CD4-positive, CD25-positive, alpha-beta regulatory T cell (primary cell): Measurements from ENCODE around the gene FKBP1B. TPM values are rescaled to one million over a fixed set of nuclear protein-coding genes. Genes with fewer than 3 reads are reported as not detected.

Source experiments
- ATAC-seq, 2 donors: fragments of 150-1000 bp; cut with Tn5 transposase; one replicate each; pipeline ENCODE4 v1.10.0; 2021; ENCODE audit warnings: low read depth in 2 of 2, moderate number of reproducible peaks in 2 of 2, moderate library complexity in 1 of 2
- DNase-seq, 3 donors: peaks; one replicate each; pipeline versions ENCODE4 v3.0.0 to v3.0.0-alpha.2; 2012 to 2022; ENCODE audit warnings: mixed read lengths in 1 of 3
- H3K27ac ChIP-seq: one replicate; pipeline ENCODE4 v1.7.0; 2013; ENCODE audit warnings: mild to moderate bottlenecking, low read length; ENCODE audit not compliant: insufficient read depth, poor library complexity, severe bottlenecking
- H3K27me3 ChIP-seq: one replicate; pipeline ENCODE4 v1.7.0; 2013; ENCODE audit warnings: low read length; ENCODE audit not compliant: control insufficient read depth, insufficient read depth
- H3K36me3 ChIP-seq: one replicate; pipeline ENCODE4 v1.7.0; 2013; ENCODE audit warnings: mild to moderate bottlenecking, low read length, moderate library complexity; ENCODE audit not compliant: control insufficient read depth, insufficient read depth
- H3K4me1 ChIP-seq: 2 replicates; pipeline ENCODE4 v1.7.0; 2013; ENCODE audit warnings: mild to moderate bottlenecking, low read length; ENCODE audit not compliant: insufficient read depth, control insufficient read depth, poor library complexity, severe bottlenecking
- H3K4me3 ChIP-seq: one replicate; pipeline ENCODE4 v1.7.0; 2013; ENCODE audit warnings: low read depth, mild to moderate bottlenecking, low read length, moderate library complexity
- H3K9me3 ChIP-seq, 2 experiments: 1 replicate in 1 of 2; 2 replicates in 1 of 2; pipeline ENCODE4 v1.7.0; 2013; ENCODE audit warnings: low read length in 2 of 2, mild to moderate bottlenecking in 1 of 2, moderate library complexity in 1 of 2; ENCODE audit not compliant: control insufficient read depth in 2 of 2
- H3K27ac Mint-ChIP-seq, 3 donors: one replicate each; pipeline ENCODE4 v1.8.0; 2020 to 2022; ENCODE audit warnings: mild to moderate bottlenecking in 3 of 3, mixed read lengths in 3 of 3, moderate library complexity in 2 of 3
- H3K27me3 Mint-ChIP-seq: one replicate; pipeline ENCODE4 v1.8.0; 2022; ENCODE audit warnings: mild to moderate bottlenecking, mixed read lengths
- H3K36me3 Mint-ChIP-seq: one replicate; pipeline ENCODE4 v1.8.0; 2020; ENCODE audit warnings: mixed read lengths
- H3K4me1 Mint-ChIP-seq, 4 donors: one replicate each; pipeline ENCODE4 v1.8.0; 2020 to 2022; ENCODE audit warnings: mixed read lengths in 4 of 4, mild to moderate bottlenecking in 1 of 4
- H3K4me3 Mint-ChIP-seq, 4 donors: one replicate each; pipeline ENCODE4 v1.8.0; 2020 to 2022; ENCODE audit warnings: mild to moderate bottlenecking in 4 of 4, mixed read lengths in 4 of 4, moderate library complexity in 3 of 4
- H3K9me3 Mint-ChIP-seq, 7 donors: one replicate each; pipeline ENCODE4 v1.8.0; 2020 to 2022; ENCODE audit warnings: mixed read lengths in 7 of 7, mild to moderate bottlenecking in 3 of 7, moderate library complexity in 2 of 7
- polyA plus RNA-seq, 4 donors: library from polyadenylated mRNA; unstranded; fragments of 300-500 nt; fragmentation: Illumina TruSeq; gene quantifications; one replicate each; pipeline ENCODE4 v1.2.3, GENCODE V29; 2021
- total RNA-seq: library from RNA; stranded (reverse); gene quantifications from one replicate; pipeline ENCODE4 v1.2.3, GENCODE V29; 2022

FKBP1B gene
- total and polyA plus RNA-seq, 5 donors from 2014 or later = 1.1 to 3.0 (median 1.2) TPM

GRCh38 chr2:24055750-24056149, 6.2 kb downstream of the FKBP1B start:
- Mint-ChIP-seq H3K9me3 (peaks cover 0 to 2% (median 0%) of the 10 kb centered on the region in 7 donors), H3K4me3 (no peak overlapping the region), H3K27ac (no peak overlapping the region), H3K36me3 (no peaks in the 10 kb centered on the region), H3K4me1 (no peaks in the 10 kb centered on the region), H3K27me3 (peaks cover 10% of the 10 kb centered on the region)
- DNase-seq = no peak
- Histone ChIP-seq H3K36me3 (no peaks in the 10 kb centered on the region), H3K27me3 (peaks cover 13% of the 10 kb centered on the region), H3K27ac (no peak overlapping the region), H3K4me1 (no peaks in the 10 kb centered on the region), H3K9me3 (no peaks in the 10 kb centered on the region), H3K4me3 (no peak overlapping the region)
- no peak for ATAC-seq

DNA sequence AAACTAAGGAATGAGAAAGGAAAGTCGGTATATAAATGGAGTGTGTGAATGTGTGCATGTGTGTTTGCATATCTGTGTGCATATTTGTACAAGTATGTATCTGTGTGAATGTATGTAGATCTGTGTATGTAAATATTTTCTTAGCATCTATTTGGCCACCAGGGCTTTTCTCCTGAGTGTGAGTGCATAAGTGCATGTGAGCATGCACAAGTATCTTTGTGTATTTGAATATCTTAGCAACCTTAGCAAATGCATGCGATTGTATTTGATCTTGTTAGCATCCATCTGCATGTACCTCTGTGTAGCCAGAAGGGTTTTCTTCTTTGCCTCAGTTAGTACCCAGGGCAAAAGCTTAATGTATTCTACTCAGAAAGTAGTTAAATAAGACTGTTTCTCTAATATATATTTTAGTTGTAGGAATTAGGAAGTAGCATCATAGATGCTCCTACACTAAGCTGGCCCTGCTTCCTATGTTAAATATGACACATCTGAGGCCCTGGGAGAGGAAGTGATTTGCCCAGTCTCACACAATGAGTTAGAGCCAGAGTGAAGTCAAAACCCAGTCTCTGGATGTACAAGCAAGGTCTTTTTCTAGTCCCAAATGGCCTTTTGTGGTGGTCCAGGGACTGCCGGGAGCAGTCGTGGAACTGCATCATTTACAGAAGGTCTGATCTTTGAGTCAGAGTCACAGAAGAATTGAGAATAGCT, 9.2 kb downstream of the FKBP1B start:
- Mint-ChIP-seq H3K9me3 (peaks cover 0 to 2% (median 0%) of the 10 kb centered on the region in 7 donors), H3K4me3 (no peak overlapping the region), H3K27ac (no peak overlapping the region), H3K27me3 (peaks cover 5% of the 10 kb centered on the region), H3K4me1 (no peaks in the 10 kb centered on the region), H3K36me3 (no peaks in the 10 kb centered on the region)
- Histone ChIP-seq H3K9me3 (no peaks in the 10 kb centered on the region), H3K27me3 (no peaks in the 10 kb centered on the region), H3K4me1 (no peaks in the 10 kb centered on the region), H3K36me3 (no peaks in the 10 kb centered on the region), H3K4me3 (no peak overlapping the region), H3K27ac (no peak overlapping the region)
- ATAC-seq = no peak
- no peak for DNase-seq

- H3K4me3 Mint-ChIP-seq = no peak overlapping the region
- H3K36me3 Mint-ChIP-seq = peaks cover 5% of the 10 kb centered on the region
Measured at GRCh38 chr2:24065341-24065740, 15.8 kb downstream of the FKBP1B start.

DNA sequence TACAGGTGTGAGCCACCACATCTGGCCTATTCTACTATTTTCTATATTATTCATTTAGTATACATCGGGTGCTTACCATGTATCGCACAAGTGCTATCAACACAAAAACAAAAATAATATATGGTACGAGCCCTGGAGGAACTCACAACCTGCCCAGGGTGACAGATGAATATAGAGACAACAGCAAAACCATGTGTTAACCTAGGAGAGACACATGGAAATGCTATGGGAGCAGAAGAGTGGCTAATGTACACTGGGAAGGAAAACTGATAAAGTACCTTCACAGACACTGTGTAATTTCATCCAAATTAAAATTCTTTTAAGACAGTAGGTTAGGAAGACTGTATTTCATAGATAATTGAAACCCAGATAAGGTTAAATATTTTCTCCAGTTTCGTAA, 22.7 kb downstream of the FKBP1B start:
- Mint-ChIP-seq H3K4me3 (peak overlapping the region in 1 of 4 donors; percentile 7), H3K4me1 (peaks cover 5 to 34% (median 23%) of the 10 kb centered on the region in 4 donors), H3K27ac (peak overlapping the region in 1 of 3 donors; percentile 28), H3K27me3 (no peaks in the 10 kb centered on the region), H3K9me3 (peaks cover 0 to 2% (median 0%) of the 10 kb centered on the region in 7 donors), H3K36me3 (peaks cover 22% of the 10 kb centered on the region)
- DNase-seq = no peak
- H3K4me1 ChIP-seq = peaks cover 12% of the 10 kb centered on the region
- H3K27ac ChIP-seq = no peak overlapping the region
- ATAC-seq = no peak
- H3K27me3 ChIP-seq = no peaks in the 10 kb centered on the region
- H3K9me3 ChIP-seq = no peaks in the 10 kb centered on the region
- peaks cover 47% of the 10 kb centered on the region for H3K36me3 ChIP-seq
- no peak overlapping the region for H3K4me3 ChIP-seq

More at GRCh38 chr2:24065341-24065740, 15.8 kb downstream of the FKBP1B start:
- H3K9me3 ChIP-seq = no peaks in the 10 kb centered on the region
- Mint-ChIP-seq H3K27me3 (no peaks in the 10 kb centered on the region), H3K27ac (no peak overlapping the region), H3K9me3 (no peaks in the 10 kb centered on the region), H3K4me1 (no peaks in the 10 kb centered on the region)
- H3K4me1 ChIP-seq = no peaks in the 10 kb centered on the region
- no peak overlapping the region for H3K4me3 ChIP-seq
- no peak overlapping the region for H3K27ac ChIP-seq
- no peaks in the 10 kb centered on the region for H3K27me3 ChIP-seq
- ATAC-seq = no peak
- no peak for DNase-seq
- H3K36me3 ChIP-seq = peaks cover 33% of the 10 kb centered on the region

DNA sequence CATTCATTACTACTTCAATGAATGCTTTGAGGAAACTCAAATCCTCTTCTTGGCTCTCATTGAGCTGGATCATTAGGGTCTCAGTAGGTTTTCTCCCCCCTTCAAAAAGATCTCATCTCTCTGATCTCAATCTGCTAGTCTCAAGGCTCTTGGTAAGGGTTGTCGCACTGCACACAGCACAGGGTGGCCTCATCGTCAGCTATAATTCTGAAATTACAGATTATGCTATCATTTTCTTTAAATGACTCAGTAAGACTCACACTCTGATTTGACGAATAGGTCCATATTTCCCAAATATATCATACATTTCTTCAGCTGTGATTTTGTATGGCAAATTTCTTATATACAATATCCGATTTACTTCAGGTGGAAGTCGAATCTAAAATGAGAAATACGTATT, 24.3 kb downstream of the FKBP1B start:
- Mint-ChIP-seq H3K36me3 (peaks cover 20% of the 10 kb centered on the region), H3K9me3 (peaks cover 0 to 2% (median 0%) of the 10 kb centered on the region in 7 donors), H3K27ac (no peak overlapping the region), H3K4me3 (peak overlapping the region in 3 of 4 donors; percentile 10 to 91 (median 49)), H3K4me1 (peaks cover 5 to 42% (median 25%) of the 10 kb centered on the region in 4 donors), H3K27me3 (no peaks in the 10 kb centered on the region)
- no peaks in the 10 kb centered on the region for H3K9me3 ChIP-seq
- peaks cover 39% of the 10 kb centered on the region for H3K36me3 ChIP-seq
- ATAC-seq (no peak), DNase-seq (no peak)
- H3K27me3 ChIP-seq = no peaks in the 10 kb centered on the region
- H3K4me3 ChIP-seq = no peak overlapping the region
- H3K4me1 ChIP-seq = peaks cover 17% of the 10 kb centered on the region
- peak overlapping the region; percentile 8 for H3K27ac ChIP-seq

GRCh38 chr2:24075259-24075658, 25.7 kb downstream of the FKBP1B start:
- Histone ChIP-seq H3K36me3 (peaks cover 25% of the 10 kb centered on the region), H3K27me3 (no peaks in the 10 kb centered on the region), H3K4me3 (peak overlapping the region; percentile 90), H3K9me3 (no peaks in the 10 kb centered on the region), H3K27ac (peak overlapping the region; percentile 88), H3K4me1 (peaks cover 17% of the 10 kb centered on the region)
- H3K4me1 Mint-ChIP-seq = peaks cover 5 to 42% (median 25%) of the 10 kb centered on the region in 4 donors
- H3K27me3 Mint-ChIP-seq = no peaks in the 10 kb centered on the region
- H3K4me3 Mint-ChIP-seq = peak overlapping the region; percentile 98 to 100 (median 98)
- H3K9me3 Mint-ChIP-seq = peaks cover 0 to 2% (median 0%) of the 10 kb centered on the region in 7 donors
- ATAC-seq (no peak), DNase-seq (no peak)
- H3K27ac Mint-ChIP-seq = peak overlapping the region; percentile 63 to 99 (median 96)
- peaks cover 20% of the 10 kb centered on the region for H3K36me3 Mint-ChIP-seq

DNA sequence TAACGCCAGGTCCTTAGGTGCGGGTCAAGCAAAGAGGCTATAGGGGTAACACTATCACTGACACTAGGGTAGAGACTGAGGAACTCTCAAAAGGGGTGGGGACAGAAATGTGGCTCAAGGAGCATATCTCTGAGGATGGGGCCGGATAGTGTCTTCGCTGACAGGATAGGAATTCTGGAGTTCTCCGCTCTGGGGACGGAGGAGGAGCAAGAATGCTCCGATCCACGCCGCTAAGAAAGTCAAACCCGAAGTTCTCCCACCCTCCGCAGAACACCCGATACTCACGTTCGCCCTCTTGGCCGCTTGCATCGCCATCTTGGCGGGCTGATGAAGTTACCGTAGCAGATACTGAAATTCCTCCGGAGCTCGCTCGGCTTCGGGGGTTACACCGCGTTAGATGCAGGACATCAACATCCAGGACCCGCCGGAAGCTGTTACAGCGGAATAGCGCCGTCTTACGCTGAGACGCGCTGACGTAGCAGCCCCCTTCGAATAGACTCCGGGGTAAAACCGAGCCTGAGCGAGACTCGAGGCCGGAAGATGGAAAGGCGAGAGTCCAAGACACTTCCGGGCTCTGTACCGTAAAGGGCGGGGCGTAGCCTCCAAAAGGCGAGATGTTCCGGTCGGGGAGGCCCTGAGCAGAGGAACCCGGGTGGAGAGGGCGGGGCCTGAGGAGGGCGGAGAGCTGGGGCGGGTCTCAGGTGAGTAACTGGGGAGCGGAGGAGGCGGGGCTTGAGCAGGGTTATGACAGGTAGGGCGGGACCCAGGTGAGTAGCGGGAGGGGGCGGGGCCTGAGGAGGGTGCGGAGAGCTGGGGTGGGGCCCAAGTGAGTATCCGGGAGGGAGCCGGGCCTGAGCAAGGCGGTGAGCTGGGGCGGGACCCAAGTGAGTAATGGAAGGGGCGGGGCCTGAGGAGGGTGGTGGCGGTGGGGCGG, 26.6 kb downstream of the FKBP1B start, which contains the start of gene SF3B6:
Gene SF3B6 (minus strand): TSS at position 412 of the 934 bp plus-strand sequence. CDS start 97 bp downstream, at position 315.
- H3K4me3 Mint-ChIP-seq = peak within 1 kb of the TSS; percentile 98 to 100 (median 98)
- H3K9me3 Mint-ChIP-seq = peaks cover 0 to 2% (median 0%) of the 10 kb centered on the region in 7 donors
- Histone ChIP-seq H3K9me3 (no peaks in the 10 kb centered on the region), H3K4me1 (peaks cover 17% of the 10 kb centered on the region), H3K36me3 (peaks cover 25% of the 10 kb centered on the region), H3K27ac (peak within 1 kb of the TSS; percentile 88), H3K4me3 (peak within 1 kb of the TSS; percentile 90), H3K27me3 (no peaks in the 10 kb centered on the region)
- H3K4me1 Mint-ChIP-seq = peaks cover 5 to 42% (median 26%) of the 10 kb centered on the region in 4 donors
- H3K27ac Mint-ChIP-seq = peak within 1 kb of the TSS; percentile 96 to 100 (median 99)
- peak; percentile 99 to 100 (median 100) for DNase-seq
- ATAC-seq = peak; percentile 84 to 87
- H3K36me3 Mint-ChIP-seq = peaks cover 20% of the 10 kb centered on the region
- no peaks in the 10 kb centered on the region for H3K27me3 Mint-ChIP-seq
